NCI-H524 treated with DMSO at 0.1 percent for 48 hours (cell line): Measurements from ENCODE around the gene FILIP1.

ENCODE experiments used
- DNase-seq: peaks from one replicate; lab custom pipeline; 2025; lab: John Stamatoyannopoulos, UW

FILIP1 gene

DNA sequence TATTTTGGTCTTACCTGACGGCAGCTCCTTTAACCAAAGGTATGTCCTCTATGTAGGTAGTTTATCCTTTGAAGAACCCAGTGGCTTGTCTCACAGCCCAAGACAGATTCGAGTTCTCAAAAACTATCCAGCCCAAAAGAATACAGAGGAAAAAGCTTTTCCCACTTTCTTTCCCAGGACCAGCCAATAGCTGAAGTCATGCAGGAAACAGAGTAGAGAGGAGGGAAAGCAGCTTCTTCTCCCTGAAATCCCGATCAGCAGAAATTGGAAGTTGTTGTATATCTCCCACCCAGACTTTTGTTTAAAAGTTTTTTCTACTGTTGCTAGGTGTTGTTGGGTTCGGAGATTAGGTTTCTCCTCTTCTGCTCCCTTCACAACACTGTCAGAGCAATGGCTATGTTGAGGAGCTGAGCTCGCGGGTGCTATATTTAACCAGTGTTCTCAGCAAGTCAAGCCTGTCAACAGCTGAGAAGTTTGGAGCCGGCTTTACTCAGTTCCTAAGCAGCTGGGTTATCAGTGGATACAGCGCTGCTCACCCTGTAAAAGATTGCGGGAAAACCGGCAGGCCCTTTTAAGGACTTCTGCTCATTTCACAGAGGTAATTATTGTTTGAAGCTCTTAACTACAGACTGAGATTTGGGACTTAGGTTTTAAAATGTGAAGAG is at the start of gene FILIP1:
FILIP1 (minus strand) TSS at position 401 of the 665 bp plus-strand sequence. CDS start 78,828 bp downstream, outside the sequence.
- DNase-seq: no peak

GRCh38 chr6:75543311-75543710 is 49.7 kb upstream of the FILIP1 start:
- DNase-seq: no peak

GRCh38 chr6:75539136-75539535 is 45.5 kb upstream of the FILIP1 start:
- DNase-seq: no peak

DNA sequence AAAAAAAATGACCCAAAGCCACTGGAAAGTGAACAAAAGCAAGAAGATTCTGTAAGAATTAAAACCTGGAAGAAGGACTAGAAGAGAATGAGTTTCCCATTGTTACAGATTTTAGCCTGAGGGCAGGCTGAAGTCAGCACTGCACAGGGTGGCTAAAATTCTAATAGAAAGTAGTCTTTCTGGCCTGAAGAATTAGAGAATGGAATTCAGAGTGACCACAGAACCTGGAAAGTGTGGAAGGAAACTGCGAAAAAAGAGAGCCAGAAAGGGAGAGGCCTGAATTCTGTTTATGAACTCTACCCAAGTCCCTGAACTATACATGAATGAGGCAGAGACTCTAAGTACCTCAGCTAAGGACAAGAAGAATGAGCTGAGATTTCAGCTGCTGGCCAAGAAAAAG is 38.9 kb upstream of the FILIP1 start:
- DNase-seq: no peak

GRCh38 chr6:75531174-75531573 is 37.6 kb upstream of the FILIP1 start:
- DNase-seq: no peak

GRCh38 chr6:75530696-75531095 is 37.1 kb upstream of the FILIP1 start:
- DNase-seq: no peak

GRCh38 chr6:75528423-75528822 is 34.8 kb upstream of the FILIP1 start:
- DNase-seq: no peak

GRCh38 chr6:75526502-75527127 is 33.0 kb upstream of the FILIP1 start:
- DNase-seq: no peak

DNA sequence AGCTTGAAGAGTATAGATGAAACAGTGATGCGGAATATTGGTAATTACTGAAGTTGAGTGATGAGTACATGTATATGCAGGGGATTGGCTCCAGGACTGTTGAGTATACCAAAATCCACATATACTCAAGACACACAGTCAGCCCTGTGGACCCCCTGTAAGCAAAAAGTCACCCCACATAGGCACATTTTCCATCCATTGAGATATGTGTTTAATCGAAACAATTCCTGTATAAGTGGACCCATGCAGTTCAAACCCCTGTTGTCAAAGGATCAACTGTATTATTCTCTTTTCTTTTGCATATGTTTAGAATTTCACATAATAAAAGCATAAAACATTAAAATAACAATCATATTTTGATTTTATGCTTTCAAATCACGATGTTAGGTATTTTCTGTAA is 32.1 kb upstream of the FILIP1 start:
- DNase-seq: no peak

- no peak for DNase-seq
These were observed 30.8 kb upstream of the FILIP1 start for GRCh38 chr6:75524322-75524972.

- DNase-seq: no peak
These were observed 23.2 kb upstream of the FILIP1 start for GRCh38 chr6:75516757-75517156.

DNA sequence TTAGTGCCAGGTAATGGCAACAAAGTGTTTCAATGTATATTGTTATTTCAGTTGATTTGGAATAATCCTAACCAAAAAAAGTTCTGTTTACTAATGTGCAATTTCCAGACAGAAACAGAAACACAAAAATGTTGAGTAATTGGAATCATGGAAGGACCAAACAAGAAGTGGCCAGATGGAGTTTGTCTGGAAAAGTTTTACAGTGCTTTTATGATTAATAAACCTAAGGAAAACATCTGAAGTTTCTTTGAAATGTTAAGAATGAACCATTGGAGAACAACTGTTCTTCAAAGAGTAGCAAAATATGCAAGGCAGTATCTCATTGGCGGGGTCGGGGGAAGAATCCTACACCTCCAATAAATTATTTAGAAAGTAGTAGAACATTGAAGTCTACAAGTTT is 19.0 kb upstream of the FILIP1 start:
- no peak for DNase-seq

DNA sequence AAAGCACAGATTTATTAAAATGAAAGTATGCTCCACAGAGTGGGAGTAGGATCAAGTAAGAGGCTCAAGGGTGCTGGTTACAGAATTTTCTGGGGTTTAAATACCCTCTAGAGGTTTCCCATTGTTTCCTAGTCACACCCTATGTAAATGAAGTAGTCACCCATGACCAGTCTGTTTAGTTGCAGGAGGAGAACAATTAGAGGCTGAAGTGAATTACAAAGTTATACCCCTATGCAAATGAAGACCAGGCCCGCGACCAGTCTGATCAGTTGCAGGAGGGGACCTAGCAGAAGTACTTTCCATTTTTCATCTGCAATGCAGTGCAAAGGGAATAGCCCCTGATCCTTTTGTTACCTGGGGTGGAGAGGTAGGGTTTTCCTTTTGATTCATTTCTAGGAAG is 11.8 kb upstream of the FILIP1 start:
- no peak for DNase-seq

- DNase-seq: no peak
These were observed 11.0 kb upstream of the FILIP1 start for GRCh38 chr6:75504465-75505222.

DNA sequence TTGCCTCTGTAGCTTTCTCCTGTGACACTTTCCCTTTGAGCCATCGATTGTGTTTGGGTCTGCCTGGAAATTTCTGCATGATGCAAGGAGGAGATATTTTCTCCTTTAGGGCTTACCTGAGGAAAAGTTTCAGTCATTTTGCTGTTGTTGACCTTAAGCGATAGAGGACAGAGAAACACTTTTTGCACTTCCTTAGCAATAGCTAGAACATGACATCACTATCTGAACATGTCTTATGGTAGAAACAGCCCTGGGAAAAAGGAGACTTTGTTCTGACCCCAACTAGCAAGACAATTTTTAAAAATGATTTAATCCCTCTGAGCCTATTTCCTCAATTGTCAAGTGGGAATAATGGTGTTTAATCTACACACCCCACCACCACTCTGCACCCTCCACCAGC is 9.7 kb upstream of the FILIP1 start:
- no peak for DNase-seq

GRCh38 chr6:75502884-75503283 is 9.3 kb upstream of the FILIP1 start:
- DNase-seq: no peak

DNA sequence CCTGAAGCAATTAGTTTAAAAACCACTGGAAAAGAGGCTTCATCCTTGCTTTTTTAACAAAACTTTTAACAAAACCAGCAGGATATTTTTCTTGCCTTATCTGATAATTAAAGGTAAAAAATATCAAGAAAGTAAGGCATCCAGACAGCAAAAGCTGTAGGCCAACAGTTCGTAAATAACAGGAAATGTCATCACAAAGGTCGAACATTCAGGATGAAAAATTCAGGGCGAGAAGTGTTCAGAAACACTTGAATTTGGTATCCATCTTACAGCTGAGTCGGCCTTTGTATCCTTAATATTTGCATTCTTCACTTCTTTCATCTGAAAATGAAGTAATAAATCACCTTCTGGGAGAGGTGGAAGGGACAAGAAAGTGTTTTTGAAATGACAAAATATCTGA is 8.2 kb upstream of the FILIP1 start:
- no peak for DNase-seq

DNA sequence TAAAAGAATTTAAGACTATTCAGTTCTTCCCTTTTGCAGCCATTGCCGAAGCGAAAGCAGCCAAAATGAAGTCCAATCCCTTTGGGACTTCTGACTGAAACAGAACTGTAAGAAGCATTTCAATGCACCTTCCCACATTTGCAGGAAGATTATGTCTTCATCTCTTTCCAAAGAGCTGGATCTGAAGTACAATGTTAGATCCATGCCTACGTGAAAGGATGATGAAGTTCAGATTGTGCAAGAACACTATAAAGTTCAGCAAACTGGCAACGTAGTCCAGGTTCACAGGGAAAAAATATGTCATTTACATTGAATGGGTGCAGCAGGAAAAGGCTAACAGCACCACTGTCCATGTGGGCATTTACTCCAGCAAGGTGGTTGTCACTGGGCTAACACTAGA is 6.0 kb upstream of the FILIP1 start:
- DNase-seq: no peak

GRCh38 chr6:75498862-75499261 is 5.3 kb upstream of the FILIP1 start:
- no peak for DNase-seq

DNA sequence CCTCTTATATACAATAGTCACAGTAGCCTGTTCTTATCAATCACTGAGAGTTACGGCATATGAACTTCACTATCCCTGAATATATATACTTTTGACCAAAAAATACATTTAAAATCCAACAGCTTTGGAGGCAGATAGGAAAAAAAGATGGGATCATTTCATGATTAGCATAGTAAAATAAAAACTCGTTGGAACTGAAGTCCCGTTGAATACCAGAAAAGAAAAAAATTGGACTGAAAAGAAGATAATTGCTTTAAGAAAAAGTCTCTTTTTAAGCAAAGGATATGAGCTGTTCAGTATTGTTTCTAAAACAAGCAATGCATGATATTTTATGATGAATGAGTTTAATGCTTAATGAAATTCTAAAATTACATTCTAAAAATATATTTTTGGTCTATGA is 4.4 kb upstream of the FILIP1 start:
- DNase-seq: no peak

DNA sequence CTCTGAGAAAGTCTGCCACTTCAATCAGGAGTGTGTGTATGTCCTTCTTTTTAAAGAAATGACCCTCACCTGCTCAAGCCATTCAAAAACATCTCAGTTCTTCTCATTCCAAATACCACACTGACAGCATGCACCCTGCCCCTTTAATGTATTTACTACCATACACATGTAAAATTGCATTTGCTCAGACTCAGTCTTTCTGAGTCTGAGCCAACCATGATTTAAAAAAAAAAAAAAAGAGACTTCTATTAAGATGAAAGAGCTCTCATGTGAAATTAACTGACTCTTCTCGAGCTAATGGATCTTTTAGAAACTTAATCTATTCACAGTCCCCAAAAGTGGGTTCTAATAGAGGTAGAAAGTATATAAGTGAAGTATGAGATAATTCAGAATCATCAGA is 1.4 kb upstream of the FILIP1 start:
- DNase-seq: no peak

DNA sequence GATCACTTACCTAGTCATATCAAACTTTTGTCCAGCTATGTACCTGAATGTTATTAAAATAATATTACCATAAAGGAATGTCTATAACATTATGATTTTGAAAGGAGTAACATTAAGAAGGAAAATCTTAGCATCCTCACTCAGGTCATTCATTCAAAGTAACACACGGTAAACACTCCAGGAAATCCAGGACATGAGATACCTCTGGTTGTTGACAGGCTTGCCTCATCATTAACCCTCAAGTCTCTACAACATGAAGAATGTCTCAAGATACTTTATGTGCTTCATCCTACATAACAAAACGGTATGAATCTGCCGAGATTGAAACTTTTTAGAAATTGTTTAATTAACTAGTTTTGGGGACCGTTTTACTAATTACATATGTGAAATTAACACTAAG is 690 bp upstream of the FILIP1 start:
- no peak for DNase-seq
